ENCODE measurements around the gene HPCAL1.

The HPCAL1 gene

DNA sequence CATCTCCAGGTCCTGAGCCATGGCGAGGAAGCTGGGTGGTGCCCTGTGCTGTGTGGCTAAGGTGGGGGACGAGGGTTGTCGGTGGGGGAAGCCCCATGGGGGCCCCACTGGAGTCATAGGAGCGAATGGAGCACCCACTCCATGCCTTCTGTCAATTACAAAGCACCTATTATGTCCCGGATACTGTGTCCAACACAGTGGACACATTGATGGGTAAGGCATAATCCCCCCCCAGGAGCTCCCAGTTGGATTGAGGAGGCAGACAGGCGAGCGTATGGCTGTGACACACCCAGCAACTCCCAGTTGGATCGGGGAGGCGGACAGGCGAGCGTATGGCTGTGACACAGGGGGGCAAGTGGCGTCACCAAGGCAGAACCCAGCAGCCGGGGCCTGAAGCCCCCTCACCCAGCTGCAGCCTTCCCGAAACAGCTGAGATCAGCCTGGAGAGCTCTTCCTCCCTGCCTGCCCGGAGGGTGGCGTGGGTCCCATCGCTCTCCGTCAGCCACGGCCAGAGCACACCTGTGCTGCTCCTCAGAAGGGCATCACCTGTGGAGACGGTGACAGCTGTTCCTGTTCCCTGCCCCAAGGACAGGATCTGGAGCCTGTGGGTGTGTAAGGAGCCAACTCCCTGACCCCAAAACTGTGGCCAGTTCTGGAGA, 69.6 kb downstream of the HPCAL1 start:
- no peak for DNase-seq

DNA sequence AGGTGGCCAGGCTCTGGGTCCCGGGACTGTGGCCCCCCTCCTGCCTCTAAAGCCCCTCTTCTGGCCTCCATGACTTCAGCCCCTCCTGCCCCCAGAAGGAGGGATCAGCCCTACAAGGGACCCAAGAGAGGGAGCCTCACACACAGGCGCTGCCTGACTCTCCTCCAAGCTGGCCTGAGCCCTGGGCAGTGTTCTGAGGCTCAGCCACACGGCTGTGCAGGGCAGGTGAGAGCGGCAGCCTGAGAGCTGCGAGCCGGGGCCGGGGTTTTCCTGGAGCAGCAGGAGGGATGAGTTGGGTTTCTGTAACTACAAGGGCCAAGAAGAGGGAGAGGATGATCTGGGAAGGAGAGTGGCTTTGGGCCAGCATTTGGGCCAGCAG, 70.1 kb downstream of the HPCAL1 start:
- DNase-seq = no peak

DNA sequence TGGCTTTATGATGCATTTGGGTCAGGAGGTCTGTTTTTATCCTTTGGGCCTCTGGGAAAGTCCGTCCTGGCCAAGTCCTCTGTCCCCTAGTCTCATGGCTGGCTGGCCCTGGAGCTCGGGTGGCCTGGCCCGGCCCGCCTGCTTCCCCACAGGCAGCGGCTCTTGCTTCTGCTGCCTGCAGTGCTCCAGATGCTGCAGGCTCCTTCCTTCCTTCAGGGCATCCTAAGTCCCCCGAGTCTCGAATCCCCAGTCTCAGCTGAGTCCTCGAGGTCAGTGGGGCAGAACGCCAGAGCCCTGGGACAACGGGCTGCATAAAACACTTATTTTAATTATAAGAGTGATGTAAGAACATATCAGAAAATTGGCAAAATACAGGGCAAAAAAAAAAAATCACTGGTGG, 71.2 kb downstream of the HPCAL1 start:
- no peak for DNase-seq

DNA sequence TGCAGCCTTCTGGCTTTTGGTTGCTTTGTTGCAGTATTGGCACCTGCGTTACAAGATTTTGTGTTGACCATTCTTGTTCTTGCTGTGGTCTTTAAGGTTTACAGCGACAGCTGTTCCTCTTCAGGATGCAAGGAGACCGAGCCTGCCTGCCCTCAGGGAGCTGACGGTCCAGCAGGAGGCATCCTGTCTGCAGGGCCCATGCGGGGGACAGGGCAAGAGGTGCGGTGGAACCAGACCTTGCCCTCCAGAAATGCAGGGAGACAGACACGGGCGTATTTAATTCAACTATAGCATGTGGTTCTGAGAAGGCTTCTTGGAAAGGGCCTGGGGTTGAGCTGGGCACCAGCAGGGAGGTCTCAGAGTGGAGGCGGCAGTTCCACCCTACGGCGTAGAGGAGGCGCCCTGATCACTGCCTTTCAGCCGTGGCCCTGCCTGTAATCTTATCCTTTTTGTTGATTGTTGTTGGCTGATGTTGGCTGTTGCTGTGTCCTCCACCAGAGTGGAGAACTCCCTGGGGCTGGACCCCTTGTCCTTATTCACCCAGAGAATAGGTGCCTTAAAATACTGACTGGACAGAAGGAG, 71.7 kb downstream of the HPCAL1 start:
- no peak for DNase-seq

DNA sequence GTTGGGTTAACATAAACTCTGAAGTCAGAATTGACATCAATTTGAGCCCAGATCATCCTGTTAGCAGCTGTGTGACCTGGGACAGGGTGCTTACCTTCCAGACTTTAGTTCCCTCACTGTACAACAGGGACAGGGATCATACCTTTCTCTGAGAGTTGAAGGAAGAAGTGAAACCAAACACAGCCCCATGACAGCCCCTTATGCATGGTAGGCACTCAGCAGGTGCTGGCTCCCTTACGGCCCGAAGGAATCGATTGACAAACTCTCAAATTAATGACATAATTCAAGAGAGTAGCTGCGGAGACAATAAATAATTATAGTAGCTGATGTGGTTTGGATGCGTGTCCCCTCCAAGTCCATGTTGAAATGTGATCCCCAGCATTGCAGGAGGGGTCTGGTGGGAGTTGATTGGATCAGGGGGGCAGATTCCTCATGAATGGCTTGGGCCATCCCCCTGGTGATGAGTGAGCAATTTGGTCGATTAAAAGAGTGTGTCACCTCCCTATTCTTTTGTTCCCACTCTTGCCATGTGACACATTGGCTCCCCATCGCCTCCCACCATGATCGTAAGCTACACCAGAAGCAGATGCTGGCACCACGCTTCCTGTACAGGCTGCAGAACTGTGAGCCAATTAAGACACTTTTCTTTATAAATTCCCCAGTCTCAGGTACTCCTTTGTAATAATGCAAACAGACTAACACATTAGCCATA, 73.0 kb downstream of the HPCAL1 start:
- peak; percentile 90 for DNase-seq

DNA sequence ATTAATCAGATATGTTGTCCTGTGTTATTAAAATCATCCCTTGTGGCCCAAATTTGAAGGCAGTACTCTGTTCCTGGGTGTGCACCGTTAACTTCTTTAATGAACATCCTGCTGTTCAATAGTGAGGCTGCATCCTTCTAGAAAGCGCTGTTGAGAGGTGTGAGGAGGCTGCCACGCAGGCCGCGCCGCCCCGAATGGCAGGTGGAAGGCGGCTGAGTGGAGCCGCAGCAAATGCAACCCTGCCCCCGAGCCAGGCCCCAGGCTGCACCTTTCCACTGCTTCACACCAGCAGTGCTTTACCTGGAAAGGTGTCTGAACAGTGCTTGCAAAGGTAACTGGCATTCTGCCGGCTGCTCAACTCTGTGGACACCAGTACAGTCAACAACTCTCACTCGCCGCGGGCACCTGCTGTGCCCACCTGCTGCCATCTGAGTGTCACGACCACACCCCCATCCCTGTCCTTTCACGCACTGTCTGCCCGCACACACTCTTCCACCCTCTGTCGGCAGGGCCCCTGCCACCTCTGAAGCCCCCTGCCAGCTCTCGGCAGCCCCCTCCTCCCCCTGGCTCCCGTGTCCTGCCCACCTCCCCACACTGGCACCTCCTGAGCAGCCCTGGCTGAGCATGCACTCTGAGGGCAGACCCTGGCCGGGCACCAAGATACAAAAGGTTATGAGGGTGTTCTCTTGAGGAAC, 74.5 kb downstream of the HPCAL1 start:
- no peak for DNase-seq

DNA sequence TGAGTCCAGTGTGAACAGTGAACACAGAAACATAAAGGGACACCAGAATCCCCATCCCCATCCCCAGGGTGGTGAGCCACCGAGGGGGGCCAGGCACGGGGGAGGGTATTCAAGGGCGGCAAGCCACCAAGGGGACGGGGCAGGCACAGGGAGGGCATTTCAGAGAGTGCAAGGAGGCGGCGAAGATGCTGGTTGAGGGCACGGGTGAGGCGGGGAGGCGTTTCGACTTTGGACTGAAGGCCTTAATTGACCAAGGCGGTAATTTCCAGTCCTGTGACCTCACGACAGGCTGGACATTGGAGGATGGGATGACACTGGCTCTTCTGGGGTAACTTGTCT, 75.0 kb downstream of the HPCAL1 start:
- DNase-seq = no peak

DNA sequence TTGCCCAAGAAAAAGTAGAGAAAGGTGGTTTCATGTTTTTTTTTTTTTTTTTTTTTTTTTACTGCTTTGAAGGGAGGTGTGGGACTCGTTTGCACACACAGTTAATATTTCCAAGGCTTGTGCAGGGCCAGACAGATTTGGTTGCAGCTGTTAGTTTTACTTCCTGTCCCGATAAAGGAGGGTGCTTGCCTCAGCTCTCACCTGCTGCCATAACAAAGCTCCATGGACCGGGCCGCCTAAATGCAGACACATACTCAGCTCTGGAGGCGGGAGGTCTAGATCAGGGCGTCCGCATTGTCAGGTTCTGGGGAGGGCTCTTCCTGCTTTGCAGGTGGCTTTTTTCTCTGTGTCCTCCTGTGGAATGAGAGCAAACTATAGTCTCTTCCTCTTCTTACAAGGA, 75.5 kb downstream of the HPCAL1 start:
- DNase-seq = no peak

DNA sequence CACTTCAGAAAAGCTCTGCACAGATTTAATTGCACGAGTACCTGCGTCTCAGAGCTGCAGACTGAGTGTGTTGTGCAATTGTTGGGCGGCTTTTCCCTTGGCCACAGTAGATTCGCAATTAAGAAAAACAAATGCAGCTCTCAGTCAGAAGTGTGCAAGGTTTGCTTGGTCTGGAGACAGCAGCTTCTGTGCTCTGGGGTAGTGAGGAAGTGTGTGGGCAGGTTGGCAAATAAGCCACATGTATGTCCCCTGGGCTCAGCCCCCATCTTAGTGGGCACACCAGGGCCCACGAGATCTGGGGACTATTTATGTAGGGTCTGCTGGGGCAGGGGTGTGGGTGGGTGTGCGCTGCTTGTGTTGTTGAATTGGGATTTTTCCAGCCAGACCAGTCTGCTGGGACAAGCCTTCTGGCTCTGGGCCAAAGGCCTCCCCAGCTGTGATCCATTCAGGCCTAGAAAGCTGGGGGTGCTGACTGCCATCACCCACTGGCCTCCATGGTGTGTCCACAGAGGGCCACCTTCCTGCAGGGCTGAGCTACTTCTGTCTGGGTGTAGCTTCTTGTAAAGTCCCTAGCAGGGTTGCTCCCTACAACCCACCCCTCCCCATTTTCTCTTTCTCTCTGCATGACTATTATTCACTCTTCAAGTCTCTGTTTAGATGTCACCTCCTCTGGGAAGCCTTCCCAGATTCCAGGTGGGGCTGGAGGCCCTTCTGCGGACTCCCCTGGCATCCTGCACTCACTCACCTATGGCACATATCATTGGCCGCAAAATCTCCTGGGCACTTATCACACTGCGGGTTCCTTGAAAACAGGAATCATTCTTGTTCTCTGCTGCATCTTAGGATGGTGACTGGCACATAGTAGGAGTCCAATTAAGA, 77.6 kb downstream of the HPCAL1 start:
- no peak for DNase-seq

DNA sequence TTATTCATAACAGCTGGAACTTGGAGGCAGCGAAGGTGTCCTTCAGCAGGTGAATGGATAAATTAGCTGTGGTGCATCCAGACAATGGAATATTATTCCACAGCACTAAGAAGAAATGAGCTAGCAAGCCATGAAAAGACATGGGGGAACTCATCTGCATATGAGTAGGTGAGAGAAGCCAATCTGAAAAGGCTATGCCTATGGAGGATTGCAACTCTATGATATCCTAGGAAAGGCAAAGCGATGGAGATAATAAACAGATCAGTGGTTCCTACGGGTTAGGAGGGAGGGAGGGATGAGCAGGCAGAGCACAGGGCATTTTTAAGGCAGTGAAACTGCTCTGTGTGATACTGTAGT, 79.3 kb downstream of the HPCAL1 start:
- DNase-seq = no peak

DNA sequence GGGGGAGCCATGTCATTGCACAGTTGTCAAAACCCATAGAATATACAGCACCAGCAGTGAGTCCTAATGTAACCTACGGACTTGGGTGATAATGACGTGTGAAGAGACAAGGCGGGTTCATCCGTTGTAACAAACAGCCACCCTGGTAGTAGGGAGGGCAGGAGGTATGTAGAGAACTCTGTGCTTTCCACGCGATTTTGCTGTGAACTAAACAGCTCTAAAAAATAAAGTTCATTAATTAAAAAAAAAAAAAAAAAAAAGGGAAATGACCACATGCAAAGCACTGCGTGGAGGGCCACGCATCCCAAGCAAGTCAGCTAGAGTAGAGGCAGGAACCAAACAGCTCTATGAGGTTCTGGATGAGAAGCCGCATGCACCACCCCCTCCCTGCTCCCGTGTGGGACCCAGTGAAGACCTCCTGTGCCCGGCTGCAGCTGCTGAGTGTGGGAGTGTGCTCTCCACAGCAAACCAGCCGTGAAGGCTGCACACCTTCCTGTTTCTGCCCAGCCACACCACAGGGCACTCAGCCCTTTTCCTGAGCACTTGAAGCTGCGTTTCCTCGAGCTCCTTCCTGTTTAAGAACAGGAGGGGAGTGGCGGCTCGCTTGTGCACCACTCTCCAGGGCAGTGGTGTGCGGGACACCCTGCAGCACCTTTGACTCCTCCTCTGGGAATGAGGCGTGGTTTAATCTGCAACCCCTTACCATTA, 79.8 kb downstream of the HPCAL1 start:
- DNase-seq = no peak

DNA sequence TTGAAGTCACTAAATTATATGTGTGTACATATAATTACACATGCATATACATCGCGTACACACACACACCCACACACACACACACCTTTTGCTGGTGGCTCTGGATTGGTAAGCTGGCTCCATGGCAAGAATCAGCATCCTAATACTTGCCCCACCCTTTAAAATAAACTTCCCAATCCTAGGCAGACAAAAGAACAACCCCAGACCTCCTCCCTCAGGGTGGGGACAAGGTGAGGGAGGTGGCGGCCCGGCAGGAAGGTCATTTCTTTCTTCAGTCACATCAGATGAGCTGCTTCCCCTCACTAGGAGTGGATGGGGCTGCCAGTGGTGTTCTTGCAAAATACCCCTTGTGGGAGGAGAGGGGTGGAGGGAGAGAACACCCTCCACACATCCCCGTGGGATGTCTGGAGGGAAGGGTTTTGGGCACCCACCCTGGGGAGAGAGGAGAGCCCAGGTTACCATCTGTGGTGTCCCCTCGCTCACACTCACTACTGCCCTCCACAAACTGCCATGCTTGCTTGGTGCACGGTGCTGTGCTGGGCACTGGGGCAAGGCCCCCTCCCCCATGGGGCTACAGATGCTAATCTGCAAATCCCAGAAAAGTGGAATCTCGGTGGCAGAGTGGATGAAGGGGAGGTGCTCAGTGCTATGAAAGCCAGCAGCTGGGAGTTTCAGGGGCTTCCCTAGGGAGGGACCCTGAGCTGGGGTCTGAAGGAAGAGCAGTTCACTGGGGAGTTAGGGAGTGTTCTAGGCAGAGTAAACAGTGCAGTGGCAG, 81.4 kb downstream of the HPCAL1 start:
- DNase-seq = peak; percentile 23

DNA sequence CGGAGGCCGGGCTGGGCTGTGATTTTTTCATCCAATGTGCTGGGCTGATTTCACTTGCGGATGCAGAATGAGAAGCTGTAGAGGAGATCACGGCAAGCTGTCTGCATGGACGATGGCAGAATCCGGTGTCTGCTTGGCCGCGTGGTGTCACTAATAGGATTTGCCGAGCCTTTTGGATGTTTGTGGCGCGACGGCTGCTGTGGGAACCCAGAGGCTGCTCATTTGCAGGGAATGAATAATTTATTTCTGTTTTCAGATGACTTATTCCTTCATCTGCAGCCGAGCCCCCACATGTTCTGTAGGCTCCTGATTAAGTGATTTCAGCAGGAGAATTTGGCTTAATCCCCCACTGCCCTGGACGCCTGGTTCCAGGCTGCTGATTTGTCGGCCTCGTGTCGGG, 82.8 kb downstream of the HPCAL1 start:
- DNase-seq = no peak

DNA sequence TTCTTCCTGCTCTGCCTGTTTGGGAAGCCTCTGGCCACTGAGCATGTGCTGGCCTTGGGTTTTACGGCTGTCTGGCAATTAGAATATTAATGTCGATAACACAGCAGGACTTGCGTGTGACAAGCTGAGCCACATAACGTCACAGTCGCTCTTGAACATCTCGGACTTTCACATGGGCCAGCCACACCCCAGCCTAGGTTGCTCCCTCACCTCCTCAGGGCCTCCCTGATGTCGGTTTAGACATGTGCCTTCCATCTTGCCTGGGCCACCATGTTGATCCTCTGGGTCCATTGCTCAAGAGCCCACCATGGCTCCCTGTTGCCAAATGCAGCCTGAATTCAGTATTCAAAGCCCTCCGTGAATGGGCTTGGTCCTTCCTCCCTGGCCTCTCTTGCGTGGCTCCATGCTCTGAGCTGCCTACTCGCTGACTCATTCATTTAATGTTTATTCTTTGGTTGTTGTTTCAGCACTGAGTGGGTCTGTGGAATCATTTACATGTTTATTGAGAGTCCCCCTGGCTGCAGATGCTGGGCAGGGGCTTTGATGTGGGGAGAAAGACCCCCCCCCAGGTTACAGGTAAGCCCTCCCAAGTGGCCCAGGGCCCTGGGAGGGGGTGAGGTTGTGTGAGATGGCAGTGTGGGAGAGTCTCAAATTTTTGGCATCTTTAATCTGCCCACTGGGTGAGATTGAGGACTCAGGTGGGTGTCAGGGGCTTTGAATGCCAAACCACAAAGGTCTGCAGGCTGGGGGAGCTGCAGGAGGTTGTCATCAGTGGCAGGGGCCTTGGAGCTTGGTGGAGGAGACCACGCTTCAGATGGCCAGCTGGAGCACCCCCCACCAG, 83.4 kb downstream of the HPCAL1 start:
- no peak for DNase-seq

DNA sequence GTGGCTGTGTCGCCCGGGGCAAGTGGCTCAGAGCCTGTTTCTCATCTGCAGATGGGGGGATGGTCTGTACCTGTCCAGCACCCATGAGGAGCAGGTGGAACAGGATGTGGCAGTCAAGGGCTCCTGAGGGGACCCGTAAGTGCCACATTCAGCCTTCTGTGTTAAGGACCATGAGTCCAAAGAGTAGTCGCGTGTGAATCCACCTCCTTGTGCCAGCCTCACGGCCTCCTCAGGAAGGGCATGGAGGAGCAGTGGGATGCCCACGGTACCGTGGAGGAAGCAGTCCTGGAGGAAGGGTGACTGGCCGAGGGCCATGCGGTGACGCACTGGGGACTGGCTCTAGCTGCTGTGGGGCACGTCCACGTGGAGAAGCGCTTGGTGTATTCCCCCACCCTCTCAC, 84.3 kb downstream of the HPCAL1 start:
- DNase-seq = no peak

DNA sequence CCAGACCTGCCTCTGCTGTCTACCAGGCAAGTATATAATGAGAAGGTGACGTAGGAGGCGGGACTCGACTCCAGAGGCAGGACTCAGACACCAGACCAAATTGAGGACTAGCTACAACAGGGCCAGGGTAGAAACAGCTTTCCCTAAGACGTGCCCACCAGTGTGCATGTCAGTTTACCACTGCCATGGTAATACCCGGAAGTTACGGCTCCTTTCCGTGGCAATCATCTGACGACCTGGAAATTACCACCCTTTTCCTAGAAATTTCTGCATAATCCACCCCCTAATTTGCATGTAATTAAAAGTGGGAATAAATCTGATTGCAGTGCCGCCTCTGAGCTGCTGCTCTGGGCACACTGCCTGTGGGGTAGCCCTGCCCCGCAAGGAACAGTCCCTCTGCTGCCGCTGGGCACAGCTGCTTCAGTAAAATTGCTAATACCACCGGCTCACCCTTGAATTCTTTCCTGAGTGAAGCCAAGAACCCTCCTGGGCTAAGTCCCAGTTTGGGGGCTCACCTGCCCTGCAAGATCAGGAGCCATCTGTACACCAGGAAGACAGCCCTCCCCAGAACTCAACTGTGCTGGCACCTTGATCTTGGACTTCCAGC, 86.4 kb downstream of the HPCAL1 start:
- no peak for DNase-seq

DNA sequence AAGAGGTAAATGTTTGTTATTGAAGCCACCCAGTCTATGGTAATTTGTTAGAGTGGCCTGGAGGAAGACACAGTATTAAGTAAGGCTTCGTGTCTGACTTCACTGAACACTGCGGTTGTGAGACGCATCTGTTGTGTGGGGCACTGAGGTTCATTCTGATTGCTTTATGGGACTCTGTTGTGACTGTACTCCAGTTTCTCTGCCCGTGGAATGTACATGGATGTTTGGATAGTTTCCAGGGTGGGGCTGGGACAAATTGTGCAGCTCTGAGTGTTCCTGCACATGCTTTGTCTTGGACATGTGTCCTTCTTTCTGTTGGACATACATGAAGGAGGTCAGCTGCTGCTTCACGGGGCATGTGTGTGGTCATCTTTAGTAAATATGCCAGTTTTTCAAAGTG, 86.9 kb downstream of the HPCAL1 start:
- DNase-seq = no peak

DNA sequence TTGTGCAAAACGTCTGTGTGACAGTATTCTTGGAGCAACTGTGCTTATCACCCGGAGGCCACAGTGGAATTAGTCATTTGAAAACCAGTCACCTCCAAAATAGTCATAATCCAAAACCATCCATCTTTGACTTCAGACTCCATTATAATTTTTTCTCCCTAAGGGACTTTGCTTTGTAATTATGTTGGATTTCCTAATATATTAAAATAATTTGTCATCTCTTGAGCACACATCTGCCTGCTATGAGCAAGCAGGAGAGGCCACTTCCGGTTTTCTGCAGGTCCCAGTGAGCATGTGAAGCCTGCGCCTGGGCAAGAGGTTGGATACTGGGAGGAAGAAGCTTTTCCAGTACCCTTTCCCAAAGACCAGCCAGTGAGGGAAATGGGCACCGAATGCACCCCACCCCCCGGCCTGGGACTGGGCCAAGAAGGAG, 87.7 kb downstream of the HPCAL1 start:
- no peak for DNase-seq

DNA sequence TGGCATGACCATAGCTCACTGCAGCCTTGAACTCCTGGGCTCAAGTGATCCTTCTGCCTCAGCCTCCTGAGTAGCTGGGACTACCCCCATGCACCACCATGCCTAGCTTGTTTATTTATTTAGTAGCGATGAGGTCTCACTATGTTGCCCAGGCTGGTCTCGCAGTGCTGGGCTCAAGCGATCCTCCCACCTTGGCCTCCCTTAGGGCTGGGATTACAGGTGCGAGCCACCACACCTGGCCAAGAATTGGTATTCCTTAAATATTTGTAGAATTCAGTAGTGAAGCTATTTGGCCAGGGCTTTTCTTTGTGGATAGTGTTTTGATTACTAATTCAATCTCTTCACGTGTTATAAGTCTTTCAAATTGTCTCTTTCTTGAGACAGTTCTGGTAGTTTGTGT, 89.4 kb downstream of the HPCAL1 start:
- no peak for DNase-seq

DNA sequence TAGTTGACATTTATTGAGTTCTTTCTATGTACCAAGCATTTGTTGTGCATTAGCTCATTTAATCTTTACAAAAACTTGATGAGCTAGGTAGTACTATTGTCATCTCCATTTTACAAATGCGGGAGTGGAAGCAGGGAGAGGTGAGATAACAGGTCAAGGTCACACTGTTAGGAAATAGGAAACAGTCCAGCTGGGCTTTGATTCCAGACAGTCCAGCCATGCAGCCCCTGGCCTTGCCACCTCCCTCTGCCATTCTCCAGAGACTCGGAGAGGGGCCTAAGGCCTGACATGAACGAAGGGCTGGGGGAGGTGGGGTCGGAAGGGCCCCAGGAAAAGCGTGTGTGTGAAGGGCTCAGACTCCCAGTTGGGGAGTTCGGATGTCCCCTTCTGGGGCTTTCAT, 89.8 kb downstream of the HPCAL1 start:
- DNase-seq = no peak
